Right ventricle myocardium superior (tissue), 1 donor: Measurements from ENCODE around the gene QRSL1. TPM values are rescaled to one million over a fixed set of nuclear protein-coding genes. Genes with fewer than 3 reads are reported as not detected.

Source experiments
- ATAC-seq: fragments of 200-7000 bp; cut with Tn5 transposase; one replicate; pipeline ENCODE4 v1.9.1; 2020; ENCODE audit warnings: mild to moderate bottlenecking; ENCODE audit not compliant: poor library complexity
- DNase-seq: peaks from one replicate; pipeline ENCODE4 v3.0.0-alpha.2; 2020
- intact Hi-C: fragments of 100-400 bp; cut with DNase I; formaldehyde crosslinking; loops from one replicate; pipeline ENCODE4 v1.11.2; 2022
- total RNA-seq: library from RNA; stranded (reverse); fragmentation: NEBNext Ultra II Directional; extraction: Animal tissue kit (Norgen Biotek cat#: 25700); gene quantifications from one replicate; pipeline ENCODE4 v1.2.1, GENCODE V29; 2021
- donor health status: DM: no; HTN: yes; CAD: no; lungs with severe emphysema.

QRSL1 gene
- total RNA-seq, 1 donor from 2014 or later: 21.4 TPM

DNA sequence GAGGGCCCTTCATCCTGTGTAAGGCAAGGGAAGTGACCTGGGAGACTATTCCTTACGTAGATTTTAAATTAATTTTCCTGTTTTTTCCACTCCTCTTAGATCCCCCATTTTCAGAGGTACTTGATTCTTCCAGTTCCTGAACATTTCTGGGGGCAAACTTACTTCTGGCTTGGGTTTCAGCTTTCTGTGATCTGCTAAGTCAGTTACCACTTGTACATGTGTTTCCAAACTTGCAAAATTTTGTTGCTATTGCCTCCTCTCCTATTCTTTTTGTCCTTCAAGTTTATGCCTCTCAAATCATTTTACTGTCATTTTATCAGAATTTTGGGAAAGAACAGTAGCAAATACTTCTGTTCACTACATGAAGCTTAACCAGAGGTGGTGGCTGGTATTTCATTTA is 81.2 kb downstream of the QRSL1 start:
- no peak for DNase-seq
- intact Hi-C loops: no loop called here
- ATAC-seq: no peak

DNA sequence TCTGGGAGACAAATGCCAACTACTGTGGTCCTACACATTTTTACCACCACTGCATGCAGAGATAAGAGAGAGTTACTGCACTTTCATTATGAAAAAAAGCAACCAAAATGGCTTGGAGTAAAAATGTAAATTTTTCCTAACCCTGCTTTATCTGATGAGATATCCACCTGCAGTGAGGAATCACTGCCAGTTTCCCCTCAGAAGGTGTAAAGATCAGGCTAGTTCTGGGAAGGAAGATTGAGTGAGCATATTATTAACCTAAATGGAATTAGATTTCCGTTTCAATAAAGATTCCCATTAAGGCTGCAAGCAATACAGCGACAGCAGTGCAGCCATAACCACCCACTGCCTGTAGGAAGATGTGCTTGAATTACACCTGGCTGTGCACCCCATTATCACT is 84.9 kb downstream of the QRSL1 start:
- ATAC-seq (no peak), DNase-seq (no peak)
- intact Hi-C loops: no loop called here

DNA sequence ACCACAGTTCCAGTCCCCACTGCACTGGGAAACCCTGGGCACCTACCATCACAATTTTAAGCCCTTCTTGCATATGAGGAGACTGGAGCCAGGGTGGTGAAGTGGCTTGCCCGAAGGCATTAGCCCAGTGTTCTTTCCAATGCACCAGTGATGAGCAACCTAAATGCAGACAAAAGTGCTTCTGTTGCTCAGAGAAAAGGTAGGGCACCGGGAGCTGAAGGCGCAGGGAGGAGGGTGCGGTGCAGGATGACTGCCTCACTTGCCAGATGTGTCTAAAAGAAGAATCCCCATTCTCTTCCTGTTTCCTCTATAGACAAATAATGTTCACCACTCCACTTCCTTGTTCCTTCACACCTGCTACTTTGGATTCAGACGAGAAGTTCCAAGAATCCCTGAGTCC is 86.5 kb downstream of the QRSL1 start:
- DNase-seq (no peak), ATAC-seq (no peak)
- intact Hi-C loops: no loop called here

DNA sequence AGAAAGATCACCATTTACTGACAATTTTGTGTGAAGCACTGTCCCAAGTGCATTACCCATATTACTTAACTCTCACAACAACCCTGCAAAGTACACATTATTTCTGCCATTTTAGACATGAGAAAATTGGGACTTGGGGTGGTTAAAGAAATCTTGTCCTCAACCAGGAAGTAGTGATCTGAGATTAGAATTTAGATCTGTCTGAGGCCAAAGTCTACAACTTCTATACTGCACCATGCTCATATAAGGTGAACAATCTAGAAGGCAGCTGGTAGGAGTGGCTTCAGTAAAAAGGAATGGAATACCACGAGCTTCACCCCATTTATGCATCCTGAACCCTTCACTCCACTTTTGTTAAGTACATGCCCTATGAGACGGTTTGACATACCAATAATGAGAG is 87.6 kb downstream of the QRSL1 start:
- intact Hi-C loops: no loop called here
- ATAC-seq: no peak
- DNase-seq: no peak

Other genes with a start within 250 kb of the QRSL1 start
- gene RTN4IP1, start 80 bp upstream of the QRSL1 start, total RNA-seq: 20.4 TPM